22Rv1 (cell line): Measurements from ENCODE around the gene PRSS33.
A peak's percentile ranks its signal among the peaks of the same experiment; 100 is the strongest.

Experiments
- H3K27ac ChIP-seq: fragments of 450-650 bp; 2 replicates; pipeline ENCODE4 v1.5.1; 2017
- ZFX ChIP-seq: fragments of 450-650 bp; IDR thresholded peaks from 2 replicates; pipeline ENCODE4 v1.6.1; 2017; ENCODE audit warnings: antibody characterized with exemption, borderline replicate concordance
- TF ChIP-seq, protein P1 (sequence below): fragments of 450-650 bp; IDR thresholded peaks from 2 replicates; pipeline ENCODE4 v1.5.1; 2017; ENCODE audit warnings: mild to moderate bottlenecking

The PRSS33 gene

DNA sequence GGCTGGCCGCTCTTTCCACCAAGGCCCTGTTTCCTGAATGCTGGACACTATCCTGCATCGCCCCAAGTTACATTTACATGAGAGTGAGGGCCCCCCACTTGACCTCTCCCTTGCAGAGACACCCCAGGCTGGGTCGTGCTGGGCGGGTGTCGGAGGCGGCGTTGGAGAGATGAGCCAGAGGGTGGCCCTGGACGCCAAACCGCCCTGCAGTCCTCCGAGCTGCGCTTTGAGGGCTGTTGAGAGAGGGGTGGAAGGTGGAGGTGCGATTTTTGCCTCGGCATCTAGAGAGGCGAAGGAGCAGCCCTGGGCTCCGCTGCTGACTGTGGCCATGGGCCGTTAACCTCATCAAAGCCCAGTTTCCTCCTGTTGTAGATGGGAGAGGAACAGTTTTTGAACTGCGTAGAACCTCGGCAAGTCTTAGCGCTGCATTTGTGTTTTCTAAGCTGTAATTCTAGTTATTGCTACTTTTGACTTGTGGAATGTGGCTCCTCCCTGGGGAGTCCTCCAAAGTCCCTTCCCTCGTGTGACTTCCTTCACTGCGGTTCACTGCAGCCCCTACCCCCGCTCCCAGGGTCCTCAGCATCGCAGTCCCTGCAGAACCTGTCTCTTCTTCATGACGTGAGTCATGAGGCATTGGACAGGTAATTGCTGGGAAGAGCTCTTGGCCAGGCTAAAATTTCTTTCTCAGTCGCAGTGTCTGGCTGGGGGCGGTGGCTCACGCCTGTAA lies 9.3 kb downstream of the PRSS33 start:
- H3K27ac ChIP-seq = peak overlapping the region; percentile 93
- TF ChIP-seq, protein P1, sequence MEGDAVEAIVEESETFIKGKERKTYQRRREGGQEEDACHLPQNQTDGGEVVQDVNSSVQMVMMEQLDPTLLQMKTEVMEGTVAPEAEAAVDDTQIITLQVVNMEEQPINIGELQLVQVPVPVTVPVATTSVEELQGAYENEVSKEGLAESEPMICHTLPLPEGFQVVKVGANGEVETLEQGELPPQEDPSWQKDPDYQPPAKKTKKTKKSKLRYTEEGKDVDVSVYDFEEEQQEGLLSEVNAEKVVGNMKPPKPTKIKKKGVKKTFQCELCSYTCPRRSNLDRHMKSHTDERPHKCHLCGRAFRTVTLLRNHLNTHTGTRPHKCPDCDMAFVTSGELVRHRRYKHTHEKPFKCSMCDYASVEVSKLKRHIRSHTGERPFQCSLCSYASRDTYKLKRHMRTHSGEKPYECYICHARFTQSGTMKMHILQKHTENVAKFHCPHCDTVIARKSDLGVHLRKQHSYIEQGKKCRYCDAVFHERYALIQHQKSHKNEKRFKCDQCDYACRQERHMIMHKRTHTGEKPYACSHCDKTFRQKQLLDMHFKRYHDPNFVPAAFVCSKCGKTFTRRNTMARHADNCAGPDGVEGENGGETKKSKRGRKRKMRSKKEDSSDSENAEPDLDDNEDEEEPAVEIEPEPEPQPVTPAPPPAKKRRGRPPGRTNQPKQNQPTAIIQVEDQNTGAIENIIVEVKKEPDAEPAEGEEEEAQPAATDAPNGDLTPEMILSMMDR = no peak
- TF ChIP-seq ZFX = no peak

- TF ChIP-seq, protein P1 = no peak
- no peak for TF ChIP-seq ZFX
- H3K27ac ChIP-seq = peak within 1 kb of the TSS; percentile 93
Measured at GRCh38 chr16:2777231-2777902, 10.0 kb downstream of the PRSS33 start, which contains the start of gene ELOB. Gene ELOB, minus strand, starts transcription at chr16:2777280. Its CDS starts 41 bp downstream, at chr16:2777239.

- no peak for TF ChIP-seq ZFX
- TF ChIP-seq, protein P1 = no peak
- H3K27ac ChIP-seq = peak overlapping the region; percentile 93
Measured at GRCh38 chr16:2776500-2777139, 10.7 kb downstream of the PRSS33 start.

DNA sequence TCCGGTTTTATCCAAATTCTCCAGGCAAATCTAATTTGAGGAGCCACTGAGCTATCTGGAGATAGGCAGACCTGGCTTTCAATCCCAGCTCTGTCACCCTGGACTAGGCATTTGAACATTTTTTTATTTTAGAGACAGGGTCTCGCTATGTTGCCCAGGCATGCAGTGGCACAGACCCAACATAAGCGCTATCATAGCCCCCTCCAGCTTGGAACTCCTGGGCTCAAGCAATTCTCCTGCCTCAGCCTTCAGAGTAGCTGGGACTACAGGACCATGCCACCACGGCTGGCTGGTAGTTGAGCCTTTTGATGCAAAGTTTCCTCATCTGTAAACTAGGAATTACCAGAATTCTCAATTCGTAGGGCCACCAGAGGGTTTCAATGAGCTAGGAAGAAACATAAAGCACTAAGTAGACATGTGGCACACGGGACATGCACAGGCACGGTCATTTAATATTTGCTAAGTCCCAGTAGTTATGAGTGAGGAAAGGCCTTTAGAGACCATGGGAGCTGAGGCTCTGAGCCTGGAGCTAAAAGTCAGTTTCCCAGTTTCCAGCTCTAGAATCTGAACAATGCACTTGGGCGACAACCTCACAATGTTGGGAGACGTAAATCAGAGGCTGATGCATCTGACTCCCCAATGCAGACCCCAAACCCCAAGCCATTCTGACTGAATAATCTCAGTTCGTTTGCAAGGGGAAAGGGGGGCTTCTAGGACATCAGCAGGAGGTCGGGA lies 11.4 kb downstream of the PRSS33 start:
- peak overlapping the region; percentile 93; the same call in 1 of the 2 replicates for H3K27ac ChIP-seq
- TF ChIP-seq ZFX = no peak
- TF ChIP-seq, protein P1 = no peak

GRCh38 chr16:2775131-2775716 lies 12.1 kb downstream of the PRSS33 start:
- no peak for TF ChIP-seq ZFX
- TF ChIP-seq, protein P1 = no peak
- 0 out of 2 replicates have a peak overlapping the region, but pooled peaks have one; percentile 93 for H3K27ac ChIP-seq

- TF ChIP-seq, protein P1 = no peak
- TF ChIP-seq ZFX = no peak
- 0 out of 2 replicates have a peak overlapping the region, but pooled peaks have one; percentile 93 for H3K27ac ChIP-seq
Measured at GRCh38 chr16:2774161-2774891, 13.0 kb downstream of the PRSS33 start.
